ENCODE measurements around the gene CCDC60. TPM values are rescaled to one million over a fixed set of nuclear protein-coding genes. Genes with fewer than 3 reads are reported as not detected.

Gene CCDC60
- total RNA-seq, 1 donor from 2014 or later, result not detected

DNA sequence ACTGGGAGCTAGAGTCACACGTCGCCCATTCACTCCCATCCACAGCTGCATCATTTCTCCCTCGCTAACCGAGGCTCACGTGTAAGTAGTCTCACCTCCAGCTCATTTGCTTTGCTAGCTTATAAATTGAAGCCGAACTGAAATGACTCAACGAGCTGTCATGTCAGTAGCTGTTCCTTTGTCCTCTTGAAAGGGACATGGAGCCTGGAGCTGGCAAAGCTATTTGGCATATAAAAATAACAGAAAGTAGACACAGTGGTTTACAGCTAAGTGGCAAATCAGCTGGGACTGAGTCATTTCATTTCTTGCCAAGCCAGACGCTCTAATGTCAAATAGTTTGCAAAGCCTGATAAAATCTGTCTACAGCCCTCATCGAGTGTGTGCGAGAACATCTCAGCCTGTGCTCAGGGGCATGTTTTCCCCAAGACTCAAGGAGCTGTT is 144.6 kb downstream of the CCDC60 start:
- no peak overlapping the region for H3K4me3 Mint-ChIP-seq
- ChIA-PET POLR2A (no interaction called here), CTCF (no interaction called here)
- intact Hi-C loops (cut with micrococcal nuclease), result no loop called here
- H3K27ac Mint-ChIP-seq, result no peak overlapping the region
- TF ChIP-seq, protein P1, sequence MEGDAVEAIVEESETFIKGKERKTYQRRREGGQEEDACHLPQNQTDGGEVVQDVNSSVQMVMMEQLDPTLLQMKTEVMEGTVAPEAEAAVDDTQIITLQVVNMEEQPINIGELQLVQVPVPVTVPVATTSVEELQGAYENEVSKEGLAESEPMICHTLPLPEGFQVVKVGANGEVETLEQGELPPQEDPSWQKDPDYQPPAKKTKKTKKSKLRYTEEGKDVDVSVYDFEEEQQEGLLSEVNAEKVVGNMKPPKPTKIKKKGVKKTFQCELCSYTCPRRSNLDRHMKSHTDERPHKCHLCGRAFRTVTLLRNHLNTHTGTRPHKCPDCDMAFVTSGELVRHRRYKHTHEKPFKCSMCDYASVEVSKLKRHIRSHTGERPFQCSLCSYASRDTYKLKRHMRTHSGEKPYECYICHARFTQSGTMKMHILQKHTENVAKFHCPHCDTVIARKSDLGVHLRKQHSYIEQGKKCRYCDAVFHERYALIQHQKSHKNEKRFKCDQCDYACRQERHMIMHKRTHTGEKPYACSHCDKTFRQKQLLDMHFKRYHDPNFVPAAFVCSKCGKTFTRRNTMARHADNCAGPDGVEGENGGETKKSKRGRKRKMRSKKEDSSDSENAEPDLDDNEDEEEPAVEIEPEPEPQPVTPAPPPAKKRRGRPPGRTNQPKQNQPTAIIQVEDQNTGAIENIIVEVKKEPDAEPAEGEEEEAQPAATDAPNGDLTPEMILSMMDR (IDR thresholded peaks at IDR 0.05), result no peak
- ATAC-seq (ENCODE audit: low read depth), result no peak
- DNase-seq, result no peak
- H3K9me3 Mint-ChIP-seq, result peaks cover 6% of the 10 kb centered on the region
- H3K36me3 Mint-ChIP-seq (ENCODE audit: low read depth), result no peaks in the 10 kb centered on the region
- H3K27me3 Mint-ChIP-seq, result no peaks in the 10 kb centered on the region
- no peaks in the 10 kb centered on the region for H3K4me1 Mint-ChIP-seq

DNA sequence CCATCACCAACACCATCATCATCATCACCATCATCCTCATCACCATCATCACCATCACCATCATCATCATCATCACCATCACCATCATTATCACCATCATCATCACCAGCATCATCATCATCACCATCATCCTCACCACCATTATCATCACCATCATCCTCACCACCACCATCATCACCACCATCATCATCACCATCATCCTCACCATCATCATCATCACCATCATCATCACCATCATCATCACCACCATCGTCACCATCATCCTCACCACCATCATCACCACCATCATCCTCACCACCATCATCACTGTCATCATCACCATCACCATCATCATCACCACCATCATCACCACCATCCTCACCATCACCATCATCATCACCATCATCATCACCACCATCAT is 146.0 kb downstream of the CCDC60 start:
- Mint-ChIP-seq H3K27me3 (no peaks in the 10 kb centered on the region), H3K4me3 (no peak overlapping the region), H3K36me3 (ENCODE audit: low read depth) (no peaks in the 10 kb centered on the region), H3K27ac (no peak overlapping the region), H3K9me3 (peaks cover 6% of the 10 kb centered on the region), H3K4me1 (no peaks in the 10 kb centered on the region)
- CTCF ChIA-PET, result no interaction called here
- TF ChIP-seq, protein P1 (IDR thresholded peaks at IDR 0.05), result no peak
- DNase-seq, result no peak
- POLR2A ChIA-PET, result no interaction called here
- ATAC-seq (ENCODE audit: low read depth), result no peak
- intact Hi-C loops (cut with micrococcal nuclease), result no loop called here

DNA sequence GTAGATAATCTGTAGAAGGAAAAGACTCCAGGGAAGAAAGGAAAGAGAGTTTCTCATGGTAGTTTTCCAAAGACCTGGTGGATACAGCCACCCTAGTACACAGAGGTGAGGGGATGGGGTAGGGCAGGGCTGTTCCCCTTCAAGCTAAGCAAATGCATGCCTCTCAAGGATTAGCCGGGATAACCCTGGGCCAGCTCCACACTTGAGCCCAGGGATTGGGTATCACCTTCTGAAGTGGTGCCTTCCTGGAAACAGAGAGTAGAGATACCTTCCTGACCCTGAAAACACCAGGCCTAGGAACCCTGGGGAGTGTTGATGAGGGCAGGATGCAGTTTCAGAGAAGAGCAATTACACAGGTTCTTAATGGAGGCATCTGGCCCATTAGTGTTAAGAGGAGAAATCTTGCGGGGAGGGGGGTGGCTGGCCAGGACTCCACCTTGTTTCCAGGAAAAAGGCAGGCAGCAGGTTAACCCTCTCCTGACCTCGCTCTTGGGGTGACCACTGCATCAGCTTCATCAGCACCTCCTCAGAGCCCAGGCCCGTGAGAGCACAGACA is 152.1 kb downstream of the CCDC60 start:
- no peak overlapping the region for H3K27ac Mint-ChIP-seq
- intact Hi-C loops (cut with micrococcal nuclease), result no loop called here
- CTCF ChIA-PET, result no interaction called here
- POLR2A ChIA-PET, result no interaction called here
- H3K27me3 Mint-ChIP-seq, result peaks cover 12% of the 10 kb centered on the region
- H3K36me3 Mint-ChIP-seq (ENCODE audit: low read depth), result no peaks in the 10 kb centered on the region
- peaks cover 3% of the 10 kb centered on the region for H3K9me3 Mint-ChIP-seq
- no peak overlapping the region for H3K4me3 Mint-ChIP-seq
- no peak for DNase-seq
- TF ChIP-seq, protein P1 (IDR thresholded peaks at IDR 0.05), result no peak
- H3K4me1 Mint-ChIP-seq, result no peaks in the 10 kb centered on the region
- ATAC-seq (ENCODE audit: low read depth), result no peak

GRCh38 chr12:119491814-119492213 is 157.3 kb downstream of the CCDC60 start:
- H3K4me3 Mint-ChIP-seq, result no peak overlapping the region
- intact Hi-C loops (cut with micrococcal nuclease), result no loop called here
- TF ChIP-seq, protein P1 (IDR thresholded peaks at IDR 0.05), result no peak
- H3K27ac Mint-ChIP-seq, result no peak overlapping the region
- POLR2A ChIA-PET, result no interaction called here
- H3K27me3 Mint-ChIP-seq, result peaks cover 15% of the 10 kb centered on the region
- no peaks in the 10 kb centered on the region for H3K36me3 Mint-ChIP-seq (ENCODE audit: low read depth)
- ATAC-seq (ENCODE audit: low read depth) (no peak), DNase-seq (no peak)
- CTCF ChIA-PET, result no interaction called here
- no peaks in the 10 kb centered on the region for H3K9me3 Mint-ChIP-seq
- no peaks in the 10 kb centered on the region for H3K4me1 Mint-ChIP-seq

DNA sequence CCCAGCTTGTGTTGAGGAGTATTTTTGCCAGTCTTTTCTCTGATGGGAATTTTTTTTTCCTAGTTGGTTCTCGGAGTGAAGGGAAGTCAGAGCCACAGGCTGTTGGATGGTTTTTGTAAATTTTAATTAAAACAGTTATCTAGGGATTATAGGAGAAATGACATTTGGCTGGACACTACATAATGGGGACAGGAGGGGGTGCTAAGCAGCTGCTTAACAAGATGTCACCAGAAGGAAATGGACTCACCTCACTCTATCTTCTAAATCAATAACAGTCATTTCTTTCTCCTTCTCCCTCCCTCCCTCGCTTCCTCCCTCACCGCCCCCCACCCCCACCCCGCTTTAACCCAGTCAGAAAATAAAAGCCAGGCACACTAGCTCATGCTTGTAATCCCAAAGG is 165.7 kb downstream of the CCDC60 start:
- Mint-ChIP-seq H3K4me1 (no peaks in the 10 kb centered on the region), H3K9me3 (no peaks in the 10 kb centered on the region), H3K36me3 (ENCODE audit: low read depth) (no peaks in the 10 kb centered on the region), H3K27ac (no peak overlapping the region), H3K4me3 (no peak overlapping the region), H3K27me3 (peaks cover 22% of the 10 kb centered on the region)
- TF ChIP-seq, protein P1 (IDR thresholded peaks at IDR 0.05), result no peak
- ChIA-PET POLR2A (no interaction called here), CTCF (no interaction called here)
- ATAC-seq (ENCODE audit: low read depth), result no peak
- intact Hi-C loops (cut with micrococcal nuclease), result no loop called here
- no peak for DNase-seq

Data from activated B cell treated with CpG ODN at 0.5 μM for 24 hours (primary cell).